Astrocyte (in vitro differentiated cells and primary cell): ENCODE measurements around the gene FBXW9. TPM values are rescaled to one million over a fixed set of nuclear protein-coding genes. Genes with fewer than 3 reads are reported as not detected.
"Not testable (repeated sequence)": the region's sequence is repeated elsewhere in the genome, so short reads cannot be mapped to it uniquely, and the experiment has no call there.

ENCODE experiments used
- DNase-seq: peaks from one replicate; pipeline ENCODE4 v3.0.0-alpha.2; 2010; ENCODE audit warnings: low read depth
- FAIRE-seq: peaks from 2 replicates; lab custom pipeline; 2011; peaks lifted over from hg19 to GRCh38; lab: Jason Lieb, UNC
- H2AFZ ChIP-seq: 2 replicates; pipeline ENCODE4 v1.6.0; 2012; ENCODE audit warnings: low read depth, low read length, inconsistent platforms
- H3K27ac ChIP-seq: 2 replicates; pipeline ENCODE4 v1.5.1; 2011; ENCODE audit warnings: low read depth, low read length, inconsistent platforms
- H3K27me3 ChIP-seq: 2 replicates; pipeline ENCODE4 v1.6.0; 2011; ENCODE audit warnings: low read length, inconsistent platforms; ENCODE audit not compliant: insufficient read depth
- H3K36me3 ChIP-seq: 2 replicates; pipeline ENCODE4 v1.5.1; 2011; ENCODE audit warnings: low read length, inconsistent platforms; ENCODE audit not compliant: insufficient read depth
- H3K4me1 ChIP-seq: 2 replicates; pipeline ENCODE4 v1.5.1; 2011; ENCODE audit warnings: low read length, inconsistent platforms; ENCODE audit not compliant: insufficient read depth
- H3K4me2 ChIP-seq: 2 replicates; pipeline ENCODE4 v1.6.0; 2012; ENCODE audit warnings: low read length, inconsistent platforms
- H3K4me3 ChIP-seq: 2 replicates; pipeline ENCODE4 v1.5.1; 2011; ENCODE audit warnings: low read depth, mild to moderate bottlenecking, low read length, inconsistent platforms; ENCODE audit not compliant: insufficient read depth
- H3K79me2 ChIP-seq: 2 replicates; pipeline ENCODE4 v1.6.0; 2012; ENCODE audit warnings: mild to moderate bottlenecking, low read length, inconsistent platforms; ENCODE audit not compliant: insufficient read depth
- H3K9ac ChIP-seq: 2 replicates; pipeline ENCODE4 v1.6.0; 2012; ENCODE audit warnings: mild to moderate bottlenecking, low read length, inconsistent platforms
- H3K9me3 ChIP-seq: 2 replicates; pipeline ENCODE4 v1.5.1; 2012; ENCODE audit warnings: low read depth, mild to moderate bottlenecking, low read length, inconsistent platforms; ENCODE audit not compliant: insufficient read depth
- H4K20me1 ChIP-seq: 2 replicates; pipeline ENCODE4 v1.6.0; 2012; ENCODE audit warnings: low read length, inconsistent platforms; ENCODE audit not compliant: insufficient read depth
- H3K27ac Mint-ChIP-seq: one replicate; pipeline ENCODE4 v1.8.0; 2021; ENCODE audit warnings: mild to moderate bottlenecking, mixed read lengths; ENCODE audit not compliant: unreplicated experiment
- H3K27me3 Mint-ChIP-seq: one replicate; pipeline ENCODE4 v1.8.0; 2021; ENCODE audit warnings: low read depth, mixed read lengths; ENCODE audit not compliant: unreplicated experiment
- H3K36me3 Mint-ChIP-seq: one replicate; pipeline ENCODE4 v1.8.0; 2021; ENCODE audit warnings: low read depth, mixed read lengths; ENCODE audit not compliant: unreplicated experiment
- H3K4me1 Mint-ChIP-seq: one replicate; pipeline ENCODE4 v1.8.0; 2021; ENCODE audit warnings: low read depth, mixed read lengths; ENCODE audit not compliant: unreplicated experiment
- H3K4me3 Mint-ChIP-seq: one replicate; pipeline ENCODE4 v1.8.0; 2021; ENCODE audit warnings: mild to moderate bottlenecking, moderate library complexity, mixed read lengths; ENCODE audit not compliant: unreplicated experiment
- H3K9me3 Mint-ChIP-seq: one replicate; pipeline ENCODE4 v1.8.0; 2021; ENCODE audit warnings: mild to moderate bottlenecking, mixed read lengths; ENCODE audit not compliant: unreplicated experiment
- CTCF ChIP-seq: IDR thresholded peaks from 2 replicates; pipeline ENCODE4 v1.5.1; 2011; ENCODE audit warnings: low read depth, mild to moderate bottlenecking, inconsistent platforms, low read length, moderate library complexity; ENCODE audit not compliant: insufficient read depth
- EZH2 ChIP-seq: IDR thresholded peaks from 2 replicates; pipeline ENCODE4 v1.6.1; 2012; ENCODE audit warnings: mild to moderate bottlenecking, low read length, inconsistent platforms; ENCODE audit not compliant: insufficient read depth
- total RNA-seq: library from RNA; stranded (reverse); gene quantifications from 2 replicates; pipeline ENCODE4 v1.2.1, GENCODE V29; 2021

FBXW9 gene
- total RNA-seq, 1 donor from 2014 or later, result 9.9 TPM

DNA sequence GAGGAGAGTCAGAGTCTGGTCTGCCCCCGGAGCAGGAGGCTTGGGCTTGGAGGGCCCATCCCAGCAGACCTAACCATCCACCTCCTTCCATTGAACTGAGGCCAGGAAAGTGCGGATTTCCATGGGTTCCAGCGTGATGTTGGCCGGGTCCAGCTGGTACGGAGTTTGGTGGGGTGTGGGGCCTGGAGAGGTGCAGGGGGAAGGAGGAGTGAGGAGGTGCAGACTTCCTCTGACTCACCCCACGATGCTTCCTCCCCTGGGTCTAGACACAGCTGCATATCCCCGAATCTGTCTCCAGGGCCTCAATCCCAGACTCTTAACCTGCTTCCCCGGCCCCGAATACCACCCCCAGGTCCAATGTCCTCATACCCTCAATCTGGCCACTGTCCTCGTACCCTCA is 49.9 kb downstream of the FBXW9 start:
- FAIRE-seq, result no peak
- H3K4me2 ChIP-seq, result no peak overlapping the region
- Mint-ChIP-seq H3K9me3 (no peaks in the 10 kb centered on the region), H3K36me3 (peaks cover 21% of the 10 kb centered on the region), H3K27ac (peak overlapping the region; percentile 26), H3K27me3 (no peaks in the 10 kb centered on the region), H3K4me1 (no peaks in the 10 kb centered on the region), H3K4me3 (no peak overlapping the region)
- no peak for TF ChIP-seq CTCF
- TF ChIP-seq EZH2, result no peak
- no peaks in the 10 kb centered on the region for H4K20me1 ChIP-seq
- no peak overlapping the region for H3K9ac ChIP-seq
- H3K36me3 ChIP-seq, result no peaks in the 10 kb centered on the region
- no peak for DNase-seq
- no peak overlapping the region for H2AFZ ChIP-seq
- H3K9me3 ChIP-seq, result no peaks in the 10 kb centered on the region
- H3K4me1 ChIP-seq, result no peaks in the 10 kb centered on the region
- H3K4me3 ChIP-seq, result no peak overlapping the region
- no peaks in the 10 kb centered on the region for H3K27me3 ChIP-seq
- no peak overlapping the region for H3K27ac ChIP-seq
- no peaks in the 10 kb centered on the region for H3K79me2 ChIP-seq

- not testable (repeated sequence) for H3K27me3 ChIP-seq, H3K27me3 Mint-ChIP-seq, H2AFZ ChIP-seq, H3K4me1 ChIP-seq, H4K20me1 ChIP-seq, DNase-seq, H3K9me3 Mint-ChIP-seq, H3K4me1 Mint-ChIP-seq, H3K4me3 ChIP-seq, H3K27ac Mint-ChIP-seq, H3K27ac ChIP-seq, H3K4me2 ChIP-seq, FAIRE-seq, H3K9me3 ChIP-seq, H3K4me3 Mint-ChIP-seq, H3K9ac ChIP-seq, H3K79me2 ChIP-seq, H3K36me3 ChIP-seq
- peaks cover 19% of the 10 kb centered on the region for H3K36me3 Mint-ChIP-seq
These were observed 52.7 kb downstream of the FBXW9 start for GRCh38 chr19:12643716-12644115.

DNA sequence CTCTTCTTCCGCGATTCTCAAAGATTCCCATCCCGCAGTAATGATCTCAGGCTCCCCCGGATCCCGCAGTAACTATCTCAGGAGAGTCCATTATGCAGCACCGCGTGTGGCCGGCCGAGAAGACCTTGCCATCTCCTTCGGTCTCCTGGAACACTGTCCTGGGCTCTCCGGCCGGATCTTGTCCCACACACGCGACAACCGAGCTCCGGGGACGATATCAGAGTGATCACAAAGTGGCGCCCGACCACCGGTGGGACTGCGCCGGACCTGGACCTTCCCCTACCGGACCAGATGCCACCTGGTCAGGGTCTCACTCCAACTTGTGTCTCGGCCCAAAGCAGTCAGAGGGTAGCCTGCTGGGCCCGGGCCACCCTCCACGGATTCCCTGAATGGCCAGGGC is 53.9 kb downstream of the FBXW9 start:
- no peak for DNase-seq
- no peaks in the 10 kb centered on the region for H3K36me3 ChIP-seq
- no peak overlapping the region for H3K27ac ChIP-seq
- no peak for FAIRE-seq
- H3K36me3 Mint-ChIP-seq, result peaks cover 16% of the 10 kb centered on the region
- no peak overlapping the region for H2AFZ ChIP-seq
- H3K9ac ChIP-seq, result no peak overlapping the region
- no peaks in the 10 kb centered on the region for H3K27me3 Mint-ChIP-seq
- H3K4me2 ChIP-seq, result no peak overlapping the region
- H3K4me3 Mint-ChIP-seq, result no peak overlapping the region
- no peaks in the 10 kb centered on the region for H3K9me3 Mint-ChIP-seq
- no peaks in the 10 kb centered on the region for H3K27me3 ChIP-seq
- TF ChIP-seq CTCF (no peak), EZH2 (no peak)
- no peaks in the 10 kb centered on the region for H3K4me1 Mint-ChIP-seq
- peaks cover 4% of the 10 kb centered on the region for H3K9me3 ChIP-seq
- no peaks in the 10 kb centered on the region for H3K79me2 ChIP-seq
- H3K4me3 ChIP-seq, result no peak overlapping the region
- peaks cover 5% of the 10 kb centered on the region for H3K4me1 ChIP-seq
- H4K20me1 ChIP-seq, result no peaks in the 10 kb centered on the region
- no peak overlapping the region for H3K27ac Mint-ChIP-seq
